Chondrocyte (in vitro differentiated cells): ENCODE data around the gene KLHL34. TPM values are rescaled to one million over a fixed set of nuclear protein-coding genes. Genes with fewer than 3 reads are reported as not detected.

Source experiments
- DNase-seq: peaks from one replicate; pipeline ENCODE4 v3.0.0; 2021; ENCODE audit warnings: mixed read lengths, low spot score
- H3K27ac Mint-ChIP-seq: one replicate; pipeline ENCODE4 v1.8.0; 2021; ENCODE audit warnings: mild to moderate bottlenecking, moderate library complexity, mixed read lengths; ENCODE audit not compliant: unreplicated experiment
- H3K27me3 Mint-ChIP-seq: 2 replicates; pipeline ENCODE4 v1.8.0; 2021; ENCODE audit warnings: low read depth, mixed read lengths
- H3K36me3 Mint-ChIP-seq: 2 replicates; pipeline ENCODE4 v1.8.0; 2021; ENCODE audit warnings: low read depth, mixed read lengths
- H3K4me1 Mint-ChIP-seq: 2 replicates; pipeline ENCODE4 v1.8.0; 2021; ENCODE audit warnings: low read depth, mild to moderate bottlenecking, mixed read lengths
- H3K4me3 Mint-ChIP-seq: one replicate; pipeline ENCODE4 v1.8.0; 2021; ENCODE audit warnings: mild to moderate bottlenecking, moderate library complexity, mixed read lengths; ENCODE audit not compliant: unreplicated experiment
- H3K9me3 Mint-ChIP-seq: 2 replicates; pipeline ENCODE4 v1.8.0; 2021; ENCODE audit warnings: low read depth, mixed read lengths
- CTCF ChIP-seq: fragments of 200-600 bp; sonication (generic); IDR thresholded peaks from 2 replicates; pipeline ENCODE4 v1.5.0; 2021; ENCODE audit warnings: antibody characterized with exemption, mild to moderate bottlenecking, moderate library complexity
- total RNA-seq: library from RNA; stranded (reverse); gene quantifications from 3 replicates; pipeline ENCODE4 v1.2.1, GENCODE V29; 2021

The KLHL34 gene
- total RNA-seq, 1 donor from 2014 or later = not detected

DNA sequence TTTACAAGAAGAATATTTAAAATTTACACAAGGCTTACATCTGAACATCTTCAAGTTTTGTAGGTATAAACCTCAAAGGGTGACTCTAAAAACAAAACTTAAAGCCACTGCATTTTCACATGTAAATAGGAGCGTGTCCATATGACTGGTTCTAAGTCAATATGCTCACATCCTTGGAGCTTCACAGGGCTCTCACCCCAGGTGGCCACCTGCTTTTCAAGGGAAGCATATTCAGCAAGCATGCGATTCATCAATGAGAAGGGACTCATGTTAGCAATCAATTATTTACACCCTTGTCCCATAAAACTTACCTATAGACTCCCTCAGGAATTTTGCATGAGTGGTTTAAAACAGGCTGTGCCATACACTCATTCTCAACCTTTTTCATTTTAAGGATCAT, 17.8 kb upstream of the KLHL34 start:
- H3K27me3 Mint-ChIP-seq = no peaks in the 10 kb centered on the region
- no peak for TF ChIP-seq CTCF
- no peak overlapping the region for H3K27ac Mint-ChIP-seq
- DNase-seq = no peak
- H3K36me3 Mint-ChIP-seq = no peaks in the 10 kb centered on the region
- H3K4me3 Mint-ChIP-seq = no peak overlapping the region
- H3K4me1 Mint-ChIP-seq = peaks cover 5% of the 10 kb centered on the region
- H3K9me3 Mint-ChIP-seq = peaks cover 10% of the 10 kb centered on the region

DNA sequence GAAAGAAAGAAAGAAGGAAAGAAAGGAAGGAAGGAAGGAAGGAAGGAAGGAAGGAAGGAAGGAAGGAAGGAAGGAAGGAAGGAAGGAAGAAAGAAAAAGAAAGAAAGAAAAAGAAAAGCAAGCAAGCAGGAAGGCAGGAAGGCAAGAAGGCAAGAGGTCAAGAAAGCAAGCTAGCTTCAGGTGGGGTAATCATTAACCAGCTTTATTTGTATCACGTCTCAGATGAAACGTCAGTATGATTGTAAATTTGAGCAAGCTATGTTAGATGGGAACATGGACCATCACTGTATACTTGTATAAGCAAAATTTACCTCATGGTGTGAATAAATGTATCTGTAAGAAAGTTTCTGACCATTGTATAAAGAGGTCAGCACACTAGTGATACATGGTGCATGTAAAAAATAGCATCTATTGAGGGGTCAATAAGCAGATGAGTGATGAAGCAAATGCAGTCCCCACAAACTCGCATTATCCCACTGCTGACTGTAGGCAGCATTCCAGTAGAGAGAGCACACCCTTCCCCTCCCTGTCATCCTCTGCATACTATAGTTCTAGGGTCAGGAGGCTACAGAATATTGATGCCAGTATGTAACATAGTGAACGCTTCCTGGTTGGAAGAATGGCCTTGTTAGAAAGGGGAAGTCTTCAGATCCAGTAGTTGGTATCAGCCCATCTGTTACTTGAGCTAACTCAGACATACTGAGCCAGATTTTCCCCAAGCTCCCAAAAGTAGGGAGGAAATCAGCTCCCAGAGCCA, 16.5 kb upstream of the KLHL34 start:
- Mint-ChIP-seq H3K36me3 (no peaks in the 10 kb centered on the region), H3K4me3 (no peak overlapping the region), H3K4me1 (peaks cover 5% of the 10 kb centered on the region), H3K27ac (no peak overlapping the region), H3K27me3 (no peaks in the 10 kb centered on the region), H3K9me3 (peaks cover 10% of the 10 kb centered on the region)
- no peak for DNase-seq
- no peak for TF ChIP-seq CTCF

GRCh38 chrX:21666679-21667078, 8.5 kb upstream of the KLHL34 start:
- Mint-ChIP-seq H3K27me3 (no peaks in the 10 kb centered on the region), H3K36me3 (no peaks in the 10 kb centered on the region), H3K4me1 (peaks cover 20% of the 10 kb centered on the region), H3K27ac (peak overlapping the region; percentile 6), H3K4me3 (no peak overlapping the region), H3K9me3 (peaks cover 8% of the 10 kb centered on the region)
- no peak for DNase-seq
- no peak for TF ChIP-seq CTCF

GRCh38 chrX:21666252-21666651, 8.1 kb upstream of the KLHL34 start:
- H3K27ac Mint-ChIP-seq = no peak overlapping the region
- H3K36me3 Mint-ChIP-seq = no peaks in the 10 kb centered on the region
- H3K4me1 Mint-ChIP-seq = peaks cover 20% of the 10 kb centered on the region
- TF ChIP-seq CTCF = no peak
- no peak overlapping the region for H3K4me3 Mint-ChIP-seq
- H3K27me3 Mint-ChIP-seq = no peaks in the 10 kb centered on the region
- peaks cover 8% of the 10 kb centered on the region for H3K9me3 Mint-ChIP-seq
- no peak for DNase-seq

DNA sequence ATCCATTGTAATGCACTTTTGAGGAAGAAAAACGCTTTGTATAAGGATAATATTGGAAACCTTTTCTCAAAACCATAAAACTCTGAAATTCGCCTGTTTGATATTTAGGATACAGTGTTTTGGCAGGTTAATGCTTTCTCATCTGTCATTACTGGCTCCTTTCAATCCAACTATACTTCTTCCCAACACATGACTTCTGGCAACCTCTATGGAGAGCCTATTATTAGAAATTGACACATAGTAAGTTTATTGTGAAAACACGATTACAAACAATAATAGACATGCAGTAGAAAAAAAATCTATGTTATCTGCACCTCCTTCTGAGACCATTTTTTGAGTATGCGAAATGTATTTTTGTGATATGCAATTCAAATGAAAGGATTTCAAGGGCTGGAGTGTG, 4.6 kb upstream of the KLHL34 start:
- H3K4me3 Mint-ChIP-seq = no peak overlapping the region
- H3K27me3 Mint-ChIP-seq = no peaks in the 10 kb centered on the region
- DNase-seq = no peak

More for the DNA sequence above, 4.6 kb upstream of the KLHL34 start:
- Mint-ChIP-seq H3K9me3 (peaks cover under 1% of the 10 kb centered on the region), H3K27ac (no peak overlapping the region), H3K36me3 (no peaks in the 10 kb centered on the region), H3K4me1 (peaks cover 16% of the 10 kb centered on the region)
- no peak for TF ChIP-seq CTCF
